Activated CD4-positive, alpha-beta T cell treated with anti-CD3 and anti-CD28 coated beads, Interleukin-2, amount 10 ng/mL, durations not matched to agents 7 days and 5 days (primary cell): ENCODE data around the gene PLA2G10. TPM values are rescaled to one million over a fixed set of nuclear protein-coding genes. Genes with fewer than 3 reads are reported as not detected.

ENCODE experiments used
- CTCF ChIA-PET: fragments of 350-600 bp; sonication (Branson Sonifier 250); formaldehyde crosslinking; loops from one replicate; lab custom pipeline; 2021; ENCODE audit warnings: antibody characterized with exemption; lab: Charles Lee
- POLR2A ChIA-PET: fragments of 350-600 bp; sonication (Branson Sonifier 250); formaldehyde crosslinking; loops from one replicate; lab custom pipeline; 2021; ENCODE audit warnings: antibody characterized with exemption; lab: Charles Lee
- DNase-seq: peaks from one replicate; pipeline ENCODE4 v3.0.0-alpha.2; 2020
- H3K27ac Mint-ChIP-seq: one replicate; pipeline ENCODE4 v1.8.0; 2021; ENCODE audit warnings: mild to moderate bottlenecking, moderate library complexity, mixed read lengths
- H3K27me3 Mint-ChIP-seq: one replicate; pipeline ENCODE4 v1.8.0; 2021; ENCODE audit warnings: mixed read lengths
- H3K36me3 Mint-ChIP-seq: one replicate; pipeline ENCODE4 v1.8.0; 2021; ENCODE audit warnings: low read depth, mixed read lengths
- H3K4me1 Mint-ChIP-seq: one replicate; pipeline ENCODE4 v1.8.0; 2021; ENCODE audit warnings: mixed read lengths
- H3K4me3 Mint-ChIP-seq: one replicate; pipeline ENCODE4 v1.8.0; 2021; ENCODE audit warnings: mild to moderate bottlenecking, moderate library complexity, mixed read lengths
- H3K9me3 Mint-ChIP-seq: one replicate; pipeline ENCODE4 v1.8.0; 2021; ENCODE audit warnings: mixed read lengths
- total RNA-seq, 2 experiments: library from RNA; stranded (reverse); gene quantifications; one replicate each; pipeline ENCODE4 v1.2.3, GENCODE V29; 2021

Gene PLA2G10
- total RNA-seq, 2 experiments from 2014 or later: not detected

GRCh38 chr16:14627078-14627477, 67.0 kb downstream of the PLA2G10 start:
- no peaks in the 10 kb centered on the region for H3K27me3 Mint-ChIP-seq
- H3K4me3 Mint-ChIP-seq: no peak overlapping the region
- ChIA-PET POLR2A (no interaction called here), CTCF (interaction anchor here (1.4 kb wide), 1 partner anchor 16 kb away, joined by 4 read pairs; no protein-coding TSS in a partner anchor)
- no peak overlapping the region for H3K27ac Mint-ChIP-seq
- H3K9me3 Mint-ChIP-seq: peaks cover 2% of the 10 kb centered on the region
- peaks cover 39% of the 10 kb centered on the region for H3K36me3 Mint-ChIP-seq
- peaks cover 43% of the 10 kb centered on the region for H3K4me1 Mint-ChIP-seq
- no peak for DNase-seq

Other genes starting within 250 kb of the PLA2G10 start
- 10 to 100 TPM; 41.1 to 51.8 TPM for gene PARN, start 64.0 kb downstream of the PLA2G10 start, total RNA-seq
- gene BFAR, start 61.4 kb downstream of the PLA2G10 start, total RNA-seq: 10 to 100 TPM; 62.0 to 68.3 TPM
- 1 to 10 TPM; 1.8 to 3.1 TPM for gene NPIPA3, start 9.1 kb upstream of the PLA2G10 start, total RNA-seq
- 1 to 10 TPM; 2.0 to 3.2 TPM for gene NPIPA2, start 48.2 kb upstream of the PLA2G10 start, total RNA-seq
- gene NOMO1, start 139.4 kb upstream of the PLA2G10 start, total RNA-seq: 10 to 100 TPM; 44.1 to 54.9 TPM
- 100 to 1,000 TPM; 104 to 112 TPM for gene NPIPA1, start 243.1 kb upstream of the PLA2G10 start, total RNA-seq